ENCODE measurements around the gene MAPK4.
"Not testable (repeated sequence)": the region's sequence is repeated elsewhere in the genome, so short reads cannot be mapped to it uniquely, and the experiment has no call there.

MAPK4 gene

DNA sequence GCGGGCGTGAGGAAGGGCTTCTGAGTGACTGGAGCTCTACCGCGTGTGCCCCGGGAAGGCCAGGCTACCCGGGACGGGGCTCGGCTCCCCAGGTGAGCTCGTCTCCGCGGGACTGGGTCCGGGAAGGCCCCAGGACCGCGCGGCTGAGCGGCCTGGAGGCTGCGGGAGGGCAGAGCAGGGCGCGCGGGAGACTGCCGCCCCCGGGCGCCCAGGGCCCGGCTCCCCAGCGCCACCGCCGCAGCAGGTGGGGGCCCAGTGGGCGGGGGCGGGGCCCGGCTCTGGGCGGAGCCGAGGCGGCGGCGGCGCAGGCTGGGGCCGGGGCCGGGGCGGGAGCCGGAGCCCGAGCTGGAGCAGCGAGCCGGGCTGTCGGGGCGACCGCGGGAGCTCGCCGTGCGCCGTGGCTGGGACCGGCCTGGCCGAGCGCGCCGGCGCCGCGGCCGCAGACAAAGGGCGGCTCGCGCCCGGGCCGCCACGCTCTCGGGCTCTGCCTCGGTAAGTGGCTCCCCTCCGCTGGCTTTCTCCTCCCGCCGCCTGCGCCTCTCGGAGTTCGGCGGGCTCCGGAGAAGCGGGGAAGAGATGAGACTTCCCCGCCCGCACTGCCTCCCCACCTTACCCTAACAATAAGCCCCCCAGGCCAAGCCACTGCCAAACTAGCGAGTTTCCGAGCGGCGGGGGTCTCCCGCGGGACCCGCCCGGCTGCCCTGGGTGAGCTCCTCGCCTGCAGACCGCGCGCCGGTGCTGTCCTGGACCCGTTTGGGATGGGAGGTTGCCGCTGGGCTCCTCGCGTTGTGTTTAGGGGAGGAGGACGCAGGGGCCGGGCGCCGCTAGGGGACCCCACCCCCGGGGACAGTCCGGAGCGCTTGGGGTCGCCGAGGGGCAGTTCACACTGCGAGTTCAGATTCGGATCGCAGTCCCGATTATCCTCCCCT is at the start of gene MAPK4:
MAPK4 (plus strand) TSS at position 336 of the 929 bp plus-strand sequence. CDS start 103,872 bp downstream, outside the sequence.
- TF ChIP-seq, protein P1, sequence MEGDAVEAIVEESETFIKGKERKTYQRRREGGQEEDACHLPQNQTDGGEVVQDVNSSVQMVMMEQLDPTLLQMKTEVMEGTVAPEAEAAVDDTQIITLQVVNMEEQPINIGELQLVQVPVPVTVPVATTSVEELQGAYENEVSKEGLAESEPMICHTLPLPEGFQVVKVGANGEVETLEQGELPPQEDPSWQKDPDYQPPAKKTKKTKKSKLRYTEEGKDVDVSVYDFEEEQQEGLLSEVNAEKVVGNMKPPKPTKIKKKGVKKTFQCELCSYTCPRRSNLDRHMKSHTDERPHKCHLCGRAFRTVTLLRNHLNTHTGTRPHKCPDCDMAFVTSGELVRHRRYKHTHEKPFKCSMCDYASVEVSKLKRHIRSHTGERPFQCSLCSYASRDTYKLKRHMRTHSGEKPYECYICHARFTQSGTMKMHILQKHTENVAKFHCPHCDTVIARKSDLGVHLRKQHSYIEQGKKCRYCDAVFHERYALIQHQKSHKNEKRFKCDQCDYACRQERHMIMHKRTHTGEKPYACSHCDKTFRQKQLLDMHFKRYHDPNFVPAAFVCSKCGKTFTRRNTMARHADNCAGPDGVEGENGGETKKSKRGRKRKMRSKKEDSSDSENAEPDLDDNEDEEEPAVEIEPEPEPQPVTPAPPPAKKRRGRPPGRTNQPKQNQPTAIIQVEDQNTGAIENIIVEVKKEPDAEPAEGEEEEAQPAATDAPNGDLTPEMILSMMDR (IDR thresholded peaks at IDR 0.05; ENCODE audit: borderline replicate concordance, insufficient read depth, low read depth, low read length) = no peak
- H3K4me3 ChIP-seq (ENCODE audit: low read depth, low read length) = no peak within 1 kb of the TSS

DNA sequence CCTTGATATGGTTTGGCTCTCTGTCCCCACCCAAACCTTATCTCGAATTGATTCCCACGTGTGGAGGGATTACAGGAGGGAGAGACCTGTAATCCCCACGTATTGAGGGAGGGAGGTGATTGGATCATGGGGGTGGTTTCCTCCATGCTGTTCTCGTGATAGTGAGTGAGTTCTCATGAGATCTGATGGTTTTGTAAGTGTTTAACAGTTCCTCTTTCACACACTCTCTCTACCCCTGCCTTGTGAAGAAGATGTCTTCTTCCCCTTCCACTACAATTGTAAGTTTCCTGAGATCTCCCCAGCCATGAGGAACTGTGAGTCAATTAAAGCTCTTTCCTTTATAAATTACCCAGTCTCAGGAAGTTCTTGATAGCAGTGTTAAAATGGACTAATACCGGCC is 42.6 kb upstream of the MAPK4 start:
- not testable (repeated sequence) for H3K4me3 ChIP-seq (ENCODE audit: low read depth, low read length)

DNA sequence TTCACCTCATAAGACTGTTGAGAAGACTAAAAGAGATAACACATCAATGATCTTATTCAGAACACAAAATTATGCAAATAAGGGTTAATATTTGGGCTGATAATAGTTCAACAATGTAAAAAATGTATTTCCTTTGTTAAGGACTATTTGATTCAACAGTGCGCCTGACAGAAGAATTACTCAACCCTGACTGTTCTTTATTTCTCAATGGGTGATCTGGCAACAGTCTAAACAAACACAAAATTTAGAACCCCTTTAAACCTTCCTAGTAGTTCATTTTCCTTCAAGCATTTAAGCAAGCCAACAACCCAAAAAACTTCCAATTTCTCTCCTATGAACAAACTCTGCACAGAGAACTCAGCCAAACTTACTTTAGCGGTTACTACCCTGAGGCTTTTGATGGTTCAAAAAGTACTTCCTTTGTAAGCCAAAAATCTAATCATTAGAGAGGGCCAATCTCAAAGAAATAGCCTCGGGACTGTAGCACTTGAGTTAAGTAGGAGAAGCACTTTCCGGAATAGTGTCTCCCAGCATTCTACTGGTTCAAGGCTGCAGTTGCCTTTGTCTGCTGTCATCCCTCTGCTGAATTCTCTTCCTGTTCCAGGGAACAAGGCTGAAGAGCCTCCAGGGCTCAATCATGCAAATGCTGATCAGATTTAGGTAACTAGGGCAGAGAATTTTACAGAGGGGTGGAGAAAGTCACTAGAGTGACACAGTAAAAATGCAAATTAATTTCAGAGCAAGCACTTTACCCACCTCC is 40.9 kb upstream of the MAPK4 start:
- H3K4me3 ChIP-seq (ENCODE audit: low read depth, low read length) = no peak overlapping the region
- TF ChIP-seq, protein P1 (IDR thresholded peaks at IDR 0.05; ENCODE audit: borderline replicate concordance, insufficient read depth, low read depth, low read length) = no peak

DNA sequence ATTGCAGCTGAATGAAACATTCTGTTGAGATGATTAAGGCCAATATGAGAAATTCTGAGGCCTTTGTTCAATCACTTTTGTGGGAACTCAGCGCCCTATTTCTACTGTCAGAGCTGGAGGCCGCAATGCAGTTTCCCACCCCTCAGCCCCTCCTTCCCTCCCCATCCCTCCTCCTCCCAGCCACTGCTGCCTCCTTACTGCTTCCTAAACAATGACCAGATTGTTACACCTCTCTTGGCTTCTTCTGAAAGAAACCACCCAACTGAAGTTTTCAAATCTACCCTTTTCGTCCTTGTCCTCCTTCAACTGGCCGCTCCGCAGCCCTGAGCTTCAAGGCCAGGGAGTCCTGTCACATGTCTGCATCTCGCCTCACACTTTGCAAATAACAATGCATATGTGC is 36.7 kb upstream of the MAPK4 start:
- TF ChIP-seq, protein P1 (IDR thresholded peaks at IDR 0.05; ENCODE audit: borderline replicate concordance, insufficient read depth, low read depth, low read length) = no peak
- H3K4me3 ChIP-seq (ENCODE audit: low read depth, low read length) = no peak overlapping the region

DNA sequence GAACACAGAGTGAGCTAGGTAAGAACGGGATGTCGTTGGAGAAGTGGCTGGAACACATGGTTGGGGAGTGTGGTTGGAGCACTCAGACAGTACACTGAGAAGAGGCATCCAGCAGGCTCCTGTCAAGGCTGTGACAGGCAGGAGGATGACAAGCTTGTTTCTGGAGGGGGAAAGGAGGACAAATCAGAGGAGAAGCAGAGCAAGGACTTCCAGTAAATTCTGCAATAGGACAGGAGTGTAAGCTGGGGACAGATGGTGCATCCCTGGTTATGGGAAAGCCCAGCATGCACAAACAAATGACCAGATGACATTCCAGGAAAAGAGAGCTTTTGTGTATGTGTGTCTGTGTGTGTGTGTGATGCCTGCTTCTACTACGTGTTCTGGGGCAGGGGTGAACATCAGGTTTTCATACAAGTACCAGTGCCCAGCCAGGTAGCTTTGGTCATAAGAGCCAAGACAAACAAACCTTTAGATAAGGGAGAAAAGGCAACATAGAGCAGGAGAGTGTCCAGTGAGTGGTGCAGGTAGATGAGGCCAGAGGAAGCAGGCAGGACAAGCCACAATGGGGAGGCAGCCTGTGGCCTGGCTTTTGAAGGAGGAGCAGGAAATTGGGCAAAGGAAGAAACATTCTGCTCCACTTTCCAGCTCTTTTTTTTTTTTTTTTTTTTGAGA is 32.1 kb upstream of the MAPK4 start:
- H3K4me3 ChIP-seq (ENCODE audit: low read depth, low read length) = no peak overlapping the region
- TF ChIP-seq, protein P1 (IDR thresholded peaks at IDR 0.05; ENCODE audit: borderline replicate concordance, insufficient read depth, low read depth, low read length) = no peak

DNA sequence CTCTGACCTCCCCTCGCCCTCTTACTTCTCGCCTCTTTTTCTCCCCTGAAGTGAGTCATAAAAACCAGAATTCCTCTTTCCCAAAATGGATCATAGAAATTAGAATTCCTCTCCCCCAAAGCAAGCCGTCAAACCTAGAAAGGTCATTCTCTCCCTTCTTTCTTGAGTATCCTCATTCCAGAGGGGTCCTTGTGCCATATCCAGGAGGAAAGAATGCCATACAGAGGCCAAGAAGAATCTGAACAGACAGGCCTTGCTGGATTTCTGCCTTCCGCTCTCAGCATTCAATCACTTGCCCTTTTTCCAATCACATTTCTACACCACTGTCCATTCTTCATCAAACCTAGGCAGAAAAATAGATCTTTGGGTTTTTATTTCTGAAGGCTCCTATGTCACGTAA is 31.1 kb upstream of the MAPK4 start:
- TF ChIP-seq, protein P1 (IDR thresholded peaks at IDR 0.05; ENCODE audit: borderline replicate concordance, insufficient read depth, low read depth, low read length) = no peak
- no peak overlapping the region for H3K4me3 ChIP-seq (ENCODE audit: low read depth, low read length)

DNA sequence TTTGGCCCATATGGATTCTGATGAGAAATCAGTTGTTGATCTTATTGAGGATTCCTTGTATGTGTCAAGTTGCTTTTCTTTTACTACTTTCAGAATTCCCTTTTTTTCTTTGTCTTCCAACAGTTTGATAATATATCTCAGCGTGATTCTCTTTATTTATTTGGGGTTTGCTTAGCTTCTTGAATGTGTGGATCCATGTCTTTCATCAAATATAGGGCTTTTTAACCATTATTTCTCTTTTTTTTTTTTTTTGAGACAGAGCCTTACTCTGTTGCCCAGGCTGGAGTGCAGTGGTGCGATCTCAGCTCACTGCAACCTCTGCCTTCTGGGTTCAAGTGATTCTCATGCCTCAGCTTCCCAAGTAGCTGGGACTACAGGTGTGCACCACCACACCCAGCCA is 26.1 kb upstream of the MAPK4 start:
- H3K4me3 ChIP-seq (ENCODE audit: low read depth, low read length) = not testable (repeated sequence)

DNA sequence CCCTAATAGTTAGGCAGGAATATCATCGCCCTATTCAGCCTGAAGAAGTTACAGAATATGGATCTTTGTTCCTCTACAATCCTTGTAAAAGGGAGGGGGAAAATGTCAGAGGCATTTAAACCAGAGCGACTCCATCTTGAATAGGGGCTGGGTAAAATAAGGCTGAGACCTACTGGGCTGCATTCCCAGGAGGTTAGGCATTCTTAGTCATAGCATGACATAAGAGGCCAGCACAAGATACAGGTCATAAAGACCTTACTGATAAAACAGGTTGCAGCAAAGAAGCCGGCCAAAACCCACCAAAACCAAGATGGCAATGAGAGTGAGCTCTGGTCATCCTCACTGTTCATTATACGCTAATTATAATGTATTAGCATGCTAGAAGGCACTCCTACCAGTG is 15.4 kb upstream of the MAPK4 start:
- H3K4me3 ChIP-seq (ENCODE audit: low read depth, low read length) = not testable (repeated sequence)
